ENCODE measurements around the gene TGOLN2. TPM values are rescaled to one million over a fixed set of nuclear protein-coding genes. Genes with fewer than 3 reads are reported as not detected.
"Not testable (repeated sequence)": the region's sequence is repeated elsewhere in the genome, so short reads cannot be mapped to it uniquely, and the experiment has no call there.

The TGOLN2 gene
- total RNA-seq, 1 donor from 2014 or later, result 34.5 TPM

DNA sequence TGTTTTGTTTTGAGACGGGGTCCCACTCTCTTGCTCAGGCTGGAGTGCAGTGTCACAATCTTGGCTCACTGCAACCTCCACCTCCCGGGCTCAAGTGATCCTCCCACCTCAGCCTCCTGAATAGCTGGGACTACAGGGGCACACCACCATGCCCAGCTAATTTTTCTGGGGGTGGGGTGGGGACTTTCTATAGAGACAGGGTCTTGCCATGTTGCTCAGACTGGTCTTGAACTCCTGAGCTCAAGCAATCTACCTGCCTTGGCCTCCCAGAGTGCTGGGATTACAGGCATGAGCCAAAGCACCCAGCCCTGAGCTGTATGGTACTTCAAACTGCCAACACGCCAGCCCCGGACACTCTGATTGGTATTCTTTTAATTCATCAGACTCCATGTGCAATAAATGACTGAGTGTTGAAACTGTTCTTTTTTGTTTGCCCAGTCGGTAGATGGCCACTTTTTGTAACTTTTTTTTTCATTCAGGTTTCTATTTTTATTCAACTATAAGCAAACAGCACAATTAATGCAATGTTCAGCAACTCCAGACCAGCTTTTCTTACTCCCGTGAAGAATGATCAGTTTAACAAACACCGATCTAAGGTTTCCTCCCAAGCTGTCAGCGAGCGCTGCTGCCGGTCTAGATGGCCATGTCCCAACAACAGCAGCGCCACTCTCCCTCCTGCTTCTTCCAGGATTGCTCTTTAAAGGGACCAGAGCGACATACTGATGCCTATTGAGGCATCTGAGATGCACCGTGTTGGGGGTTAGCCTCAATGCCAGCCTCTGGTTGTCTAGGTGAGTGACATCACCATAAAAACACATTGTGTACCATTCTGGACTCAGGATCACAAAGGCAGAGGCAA is 12.5 kb upstream of the TGOLN2 start:
- DNase-seq, result no peak

DNA sequence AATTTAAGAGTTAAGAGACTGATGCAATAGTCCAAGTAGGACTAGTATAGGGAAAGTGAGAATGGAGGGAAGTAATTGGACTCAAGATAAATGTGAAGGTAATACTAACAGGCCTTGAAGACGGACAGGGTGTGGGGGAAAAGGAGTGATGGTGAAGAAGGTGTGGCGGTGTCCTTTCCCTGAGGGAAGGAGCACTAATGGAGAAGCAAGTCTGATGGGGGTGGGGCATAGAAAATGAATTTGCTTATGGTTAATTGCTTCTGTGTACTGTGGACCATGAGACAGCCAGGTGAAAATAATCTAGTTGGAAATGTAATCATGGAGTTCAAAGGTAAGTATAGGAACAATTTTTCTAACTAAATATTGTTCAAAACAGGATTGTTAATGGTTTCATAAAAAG is 7.1 kb upstream of the TGOLN2 start:
- no peak for DNase-seq

DNA sequence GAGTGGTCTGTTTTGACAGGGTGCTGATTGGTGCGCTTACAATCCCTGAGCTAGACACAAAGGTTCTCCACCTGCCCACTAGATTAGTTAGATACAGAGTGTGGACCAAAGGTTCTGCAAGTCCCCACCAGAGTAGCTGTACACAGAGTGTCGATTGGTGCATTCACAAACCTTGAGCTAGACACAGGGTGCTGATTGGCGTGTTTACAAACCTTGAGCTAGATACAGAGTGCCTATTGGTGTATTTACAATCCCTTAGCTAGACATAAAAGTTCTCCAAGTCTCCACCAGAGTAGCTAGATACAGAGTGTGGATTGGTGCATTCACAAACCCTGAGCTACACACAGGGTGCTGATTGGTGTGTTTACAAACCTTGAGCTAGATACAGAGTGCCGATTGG is 6.1 kb upstream of the TGOLN2 start:
- DNase-seq, result not testable (repeated sequence)

DNA sequence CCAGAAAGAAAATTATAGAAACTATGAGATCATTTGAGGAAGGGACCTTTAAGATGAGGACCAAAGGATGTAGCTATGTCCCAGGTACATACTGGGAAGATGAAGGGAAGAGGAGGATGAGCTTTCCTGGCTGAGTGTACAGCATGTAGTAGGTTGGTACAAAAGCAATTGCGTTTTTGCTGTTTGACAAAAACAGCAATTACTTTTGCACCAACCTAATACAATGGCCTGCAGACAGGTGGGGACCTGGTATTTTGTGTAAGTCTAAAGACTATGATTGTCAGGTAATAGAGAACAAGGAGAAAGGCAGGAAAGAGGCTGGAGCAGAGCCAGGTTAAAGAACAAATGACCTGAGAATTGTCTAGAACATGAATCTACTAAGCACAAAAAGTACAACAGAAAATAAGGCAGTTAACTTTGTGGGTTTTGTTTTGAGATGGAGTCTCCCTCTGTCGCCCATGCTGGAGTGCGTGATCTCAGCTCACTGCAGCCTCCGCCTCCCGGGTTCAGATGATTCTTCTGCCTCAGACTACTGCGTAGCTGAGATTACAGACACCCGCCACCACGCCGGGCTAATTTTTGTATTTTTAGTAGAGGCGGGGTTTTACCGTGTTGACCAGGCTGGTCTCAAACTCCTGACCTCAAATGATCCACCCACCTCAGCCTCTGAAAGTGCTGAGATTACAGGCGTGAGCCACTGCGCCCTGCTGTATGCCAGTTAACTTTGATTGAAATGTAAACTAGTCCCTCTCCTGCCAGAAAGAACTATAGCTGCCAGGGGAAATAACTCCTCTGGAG is 3.2 kb upstream of the TGOLN2 start:
- DNase-seq, result no peak

DNA sequence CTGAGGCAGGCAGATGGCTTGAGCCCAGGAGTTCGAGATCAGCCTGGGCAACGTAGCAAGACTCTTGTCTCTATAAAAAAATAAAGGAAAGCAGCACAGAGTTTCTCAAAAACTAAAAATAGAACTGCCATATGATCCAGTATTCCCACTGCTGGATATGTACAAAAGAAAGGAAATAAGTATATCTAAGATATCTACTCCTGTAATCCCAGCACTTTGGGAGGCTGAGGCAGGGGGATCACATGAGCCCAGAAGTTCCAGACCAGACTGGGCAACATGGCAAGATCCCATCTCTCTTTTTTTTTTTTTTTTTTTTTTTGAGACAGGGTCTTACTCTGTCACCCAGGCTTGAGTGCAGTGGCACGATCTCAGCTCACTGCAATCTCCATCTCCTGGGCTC is 1.9 kb upstream of the TGOLN2 start:
- not testable (repeated sequence) for DNase-seq

DNA sequence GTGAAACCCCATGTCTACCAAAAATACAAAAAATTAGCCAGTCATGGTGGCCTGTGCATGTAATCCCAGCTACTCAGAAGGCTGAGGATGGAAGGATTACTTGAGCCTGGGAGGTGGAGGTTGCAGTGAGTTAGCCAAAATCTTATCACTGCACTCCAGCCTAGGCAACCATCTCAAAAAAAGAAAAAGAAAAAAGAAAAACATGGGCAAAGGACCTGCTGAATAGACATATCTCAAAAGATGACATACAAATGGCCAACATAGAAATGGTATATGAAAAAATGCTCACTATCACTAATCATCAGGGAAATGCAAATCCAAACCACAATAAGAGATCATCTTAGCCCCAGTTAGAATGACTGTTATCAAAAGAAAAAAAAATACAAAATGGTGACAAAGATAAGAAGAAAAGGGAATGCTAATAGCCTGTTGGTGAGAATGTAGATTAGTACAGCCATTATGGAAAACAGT is 1.4 kb upstream of the TGOLN2 start:
- no peak for DNase-seq

DNA sequence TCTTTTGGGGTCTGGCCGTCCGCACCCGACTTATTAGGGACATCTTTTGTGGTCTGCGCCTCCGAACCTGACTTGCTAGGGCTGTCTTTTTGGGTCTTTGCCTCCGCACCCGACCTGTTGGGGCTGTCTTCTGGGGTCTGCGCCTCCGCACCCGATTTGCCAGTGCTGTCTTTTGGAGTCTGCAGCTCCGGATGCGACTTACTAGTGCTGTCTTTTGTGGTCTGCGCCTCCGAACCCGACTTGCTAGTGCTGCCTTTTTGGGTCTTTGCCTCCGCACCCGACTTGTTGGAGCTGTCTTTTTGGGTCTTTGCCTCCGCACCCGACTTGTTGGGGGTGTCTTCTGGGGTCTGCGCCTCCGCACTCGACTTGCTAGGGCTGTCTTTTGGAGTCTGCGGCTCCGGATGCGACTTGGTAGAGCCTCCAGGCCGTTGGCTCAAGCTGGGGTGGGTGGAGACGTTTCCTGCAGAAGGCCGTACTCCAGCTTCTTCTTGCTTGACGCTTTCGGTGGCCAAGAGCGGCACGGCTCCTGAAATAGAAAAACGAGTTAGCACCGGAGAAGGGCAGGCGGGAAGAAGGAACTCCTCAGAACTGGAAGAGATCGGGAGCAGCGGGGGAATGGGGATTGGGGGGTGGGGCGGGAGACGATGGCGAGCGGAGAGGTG is 498 bp downstream of the TGOLN2 start:
- no peak for DNase-seq

DNA sequence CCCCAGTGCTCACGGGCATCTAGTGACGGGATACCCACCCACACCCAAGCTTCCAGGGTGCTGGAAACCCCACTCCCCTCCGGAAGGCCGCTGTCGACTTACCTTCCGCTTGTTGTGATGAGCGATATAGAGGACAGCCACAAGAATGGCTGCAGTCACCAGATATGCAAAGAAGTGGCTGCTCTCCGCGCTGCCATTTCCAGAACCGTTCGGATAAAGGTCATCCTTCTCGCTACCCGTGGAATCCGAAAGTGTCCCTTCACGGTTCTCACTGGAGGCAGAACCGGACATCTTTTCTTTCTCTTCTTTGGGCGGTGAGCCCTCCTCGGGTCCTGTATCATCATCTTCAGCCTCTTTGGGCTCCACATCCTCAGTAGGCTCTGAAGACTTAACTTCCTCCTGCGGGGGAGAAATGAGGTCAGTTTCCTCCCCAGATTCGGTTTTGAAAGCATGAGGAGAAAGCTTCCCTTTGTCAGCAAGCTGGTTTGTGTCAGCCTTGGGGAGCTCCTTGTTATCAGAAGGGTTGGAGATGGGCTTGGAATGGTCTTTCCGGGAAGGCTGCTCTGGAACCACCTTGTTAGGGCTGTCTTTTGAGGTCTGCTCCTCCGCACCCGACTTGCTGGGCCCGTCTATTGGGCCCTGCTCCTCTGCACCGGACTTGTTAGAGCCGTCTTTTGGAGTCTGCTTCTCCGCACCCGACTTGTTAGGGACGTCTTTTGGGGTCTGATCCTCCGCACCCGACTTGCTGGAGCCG is 1.2 kb downstream of the TGOLN2 start:
- DNase-seq, result no peak

DNA sequence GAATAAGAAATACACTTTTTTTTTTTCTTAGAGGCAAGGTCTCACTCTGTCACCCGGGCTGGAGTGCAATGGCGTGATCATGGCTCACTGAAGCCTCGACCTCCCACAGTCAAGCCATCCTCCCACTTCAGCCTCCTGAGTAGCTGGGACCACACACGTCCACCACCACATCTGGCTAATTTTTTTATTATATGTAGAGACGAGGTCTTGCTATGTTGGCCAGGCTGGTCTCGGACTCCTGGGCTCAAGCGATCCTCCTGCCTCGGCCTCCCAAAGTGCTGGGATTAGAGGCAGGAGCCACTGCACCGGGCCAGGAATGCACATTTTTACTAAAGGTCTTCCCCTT is 2.4 kb downstream of the TGOLN2 start:
- DNase-seq, result no peak

DNA sequence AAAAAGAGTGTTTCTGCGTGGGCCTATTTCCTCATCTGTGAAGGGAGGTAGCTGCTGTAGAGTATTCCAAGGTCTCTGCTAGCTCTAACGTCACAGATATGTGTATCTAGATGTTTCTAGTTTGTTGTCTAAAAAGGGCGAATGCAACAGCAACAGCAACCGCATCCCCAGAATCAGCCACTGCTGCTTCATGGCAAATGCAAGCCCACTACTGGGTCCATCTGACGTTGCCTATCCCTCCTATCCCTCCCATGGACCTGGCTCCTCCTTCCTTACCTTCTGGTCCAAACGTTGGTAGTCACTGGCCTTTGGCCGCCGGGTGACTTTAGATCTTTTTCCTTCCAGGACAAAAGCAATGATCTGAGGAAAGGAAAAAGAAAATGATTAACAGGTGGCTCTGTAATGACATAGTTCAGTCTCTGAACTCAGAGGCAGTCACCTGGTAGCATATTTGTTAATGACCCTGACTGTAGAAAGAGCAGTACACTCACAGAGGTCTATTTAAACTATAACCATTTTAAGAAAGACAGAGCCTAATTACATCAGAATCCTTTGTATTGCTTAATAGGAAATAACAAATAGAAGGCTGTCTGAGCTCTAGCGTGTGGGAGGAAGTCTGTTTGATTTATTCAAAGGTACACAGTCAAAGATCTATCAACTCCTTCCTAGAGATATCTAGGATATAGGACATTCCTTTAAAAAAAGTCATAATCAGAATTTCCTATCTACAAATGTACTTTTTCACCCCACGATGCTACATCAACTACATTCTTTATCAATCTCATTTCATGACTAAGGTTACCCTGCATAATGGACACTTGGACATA is 2.9 kb downstream of the TGOLN2 start:
- DNase-seq, result no peak

DNA sequence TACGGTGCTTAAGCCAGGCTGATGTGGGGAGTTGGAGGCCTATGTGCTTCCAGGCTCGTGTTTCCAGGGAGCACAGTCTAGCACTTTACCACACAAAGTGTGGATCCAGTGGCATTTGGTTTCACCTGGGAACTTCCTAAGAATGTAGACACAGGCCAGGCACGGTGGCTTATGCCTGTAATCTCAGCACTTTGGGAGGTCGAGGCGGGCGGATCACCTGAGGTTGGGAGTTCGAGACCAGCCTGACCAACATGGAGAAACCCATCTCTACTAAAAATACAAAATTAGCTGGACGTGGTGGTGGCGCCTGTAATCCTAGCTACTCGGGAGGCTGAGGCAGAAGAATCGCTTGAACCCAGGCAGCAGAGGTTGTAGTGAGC is 3.8 kb downstream of the TGOLN2 start:
- DNase-seq, result not testable (repeated sequence)

DNA sequence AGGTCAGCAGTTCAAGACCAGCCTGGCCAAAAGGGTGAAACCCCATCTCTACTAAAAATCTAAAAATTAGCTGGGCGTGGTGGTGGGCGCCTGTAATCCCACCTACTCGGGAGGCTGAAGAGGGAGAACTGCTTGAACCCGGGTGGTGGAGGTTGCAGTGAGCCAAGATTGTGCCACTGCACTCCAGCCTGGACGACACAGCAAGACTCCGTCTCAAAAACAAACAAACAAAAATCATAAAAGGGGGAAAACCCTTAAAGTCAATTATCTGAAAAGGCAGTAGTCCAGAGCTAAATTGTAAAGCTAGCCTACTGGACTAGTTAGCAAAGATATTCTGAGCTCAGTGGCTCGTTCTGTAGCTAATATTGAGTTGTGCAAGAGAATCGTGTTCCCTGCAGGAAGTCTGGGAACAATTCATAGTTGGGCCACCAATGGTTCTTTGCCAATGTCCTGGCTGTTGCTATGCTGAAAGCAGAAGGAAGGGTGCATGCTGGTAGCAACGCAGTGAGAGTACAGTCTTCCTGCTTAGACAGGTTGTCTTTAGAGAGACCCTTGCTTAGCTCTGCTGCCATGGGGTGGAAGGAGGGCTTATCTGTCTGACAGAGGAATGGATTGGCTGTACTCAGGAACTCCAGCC is 4.3 kb downstream of the TGOLN2 start:
- no peak for DNase-seq

DNA sequence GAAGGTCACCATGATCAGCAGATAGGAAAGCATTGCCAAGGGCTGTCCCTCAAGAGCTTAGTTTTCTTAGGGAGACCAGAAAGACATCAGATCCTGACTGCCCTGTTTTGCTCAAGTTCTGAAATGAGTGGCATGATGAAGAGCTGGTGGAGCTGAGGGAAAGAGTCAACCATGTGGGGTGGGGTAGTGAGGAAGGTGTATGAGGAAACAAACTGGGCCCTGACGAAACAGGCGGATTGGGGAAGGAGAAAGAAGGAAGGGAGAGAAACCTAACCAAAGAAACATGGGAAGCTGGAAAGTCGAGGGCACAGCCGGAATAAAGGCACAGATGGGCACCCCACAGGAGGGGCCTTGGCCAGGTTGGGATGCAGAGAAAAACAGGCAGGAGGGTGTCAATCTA is 8.0 kb downstream of the TGOLN2 start:
- DNase-seq, result no peak

DNA sequence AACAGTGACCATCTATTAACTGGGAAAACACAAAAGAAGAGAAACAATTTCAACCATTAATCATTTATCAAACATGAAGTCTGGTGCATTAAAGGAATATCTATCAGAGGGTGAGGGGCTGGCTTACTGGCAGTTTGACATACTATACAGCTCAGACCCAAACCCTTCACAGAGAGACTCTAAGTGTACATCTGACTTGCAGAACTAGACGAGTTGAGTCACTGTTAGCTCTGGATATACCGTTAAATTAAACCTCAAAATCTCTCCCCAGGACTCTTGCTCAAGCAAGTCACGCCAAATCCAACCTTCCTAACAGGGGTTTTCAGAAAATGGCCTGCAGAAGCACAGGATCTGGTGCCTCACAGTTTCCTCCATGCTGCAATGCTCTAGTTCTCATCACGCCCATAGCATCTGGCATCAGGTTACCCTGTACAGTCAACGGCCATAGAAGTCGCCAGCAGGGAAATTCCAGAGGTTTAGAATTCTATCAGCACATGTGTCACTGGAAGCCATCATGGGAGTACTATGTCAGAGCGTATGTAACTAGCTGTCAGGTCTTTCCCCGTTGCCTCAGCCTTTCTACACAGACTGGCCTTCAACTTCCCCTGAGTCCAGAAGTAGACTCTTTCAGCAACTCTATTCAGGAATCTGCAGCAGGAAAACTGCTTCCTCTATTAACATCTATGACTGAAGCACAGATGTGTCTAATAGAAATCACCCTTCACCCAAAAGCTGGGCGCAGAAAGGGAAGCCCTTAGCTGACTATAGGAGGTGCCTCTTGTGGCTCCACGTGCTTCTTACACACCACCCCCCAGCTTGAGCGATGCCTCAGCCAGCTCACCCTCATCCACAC is 9.3 kb downstream of the TGOLN2 start:
- DNase-seq, result no peak

DNA sequence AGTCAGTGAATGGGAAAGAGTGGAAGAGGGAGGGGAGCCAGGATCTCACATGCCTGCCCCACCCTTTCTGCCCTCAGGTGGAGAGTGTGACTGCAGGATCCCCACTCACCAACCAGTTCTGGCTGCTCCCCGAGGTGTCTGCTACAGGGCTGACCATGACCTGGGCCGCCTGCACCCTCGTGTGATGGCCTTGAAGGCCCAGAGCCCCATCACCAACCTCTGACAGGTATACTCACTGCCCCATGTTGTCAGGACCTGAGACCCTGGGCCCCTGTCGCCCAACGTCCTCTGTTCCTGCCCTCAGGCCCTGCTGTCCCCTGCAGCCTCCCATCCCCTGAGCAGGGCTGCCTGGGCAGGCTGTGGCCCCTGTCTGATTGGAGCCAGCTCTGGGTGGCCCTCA is 11.9 kb downstream of the TGOLN2 start:
- DNase-seq, result not testable (repeated sequence)

DNA sequence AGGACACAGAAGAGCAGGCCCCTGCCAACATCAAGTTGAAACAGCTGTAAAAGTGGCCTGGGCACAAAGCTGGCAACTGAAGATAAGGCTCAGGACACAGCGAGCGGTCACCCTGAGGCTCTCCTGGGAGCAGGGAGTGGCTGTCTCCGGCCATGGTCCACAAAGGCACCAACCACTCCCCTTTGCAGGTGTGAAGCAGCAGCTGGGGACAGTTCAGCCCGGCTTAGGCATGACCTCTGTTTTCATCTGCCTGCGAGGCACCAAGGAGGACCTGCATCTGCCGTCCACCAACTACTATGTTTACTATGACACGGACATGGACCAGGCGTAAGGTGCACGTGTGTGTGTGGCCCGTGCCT is 12.9 kb downstream of the TGOLN2 start:
- no peak for DNase-seq

DNA sequence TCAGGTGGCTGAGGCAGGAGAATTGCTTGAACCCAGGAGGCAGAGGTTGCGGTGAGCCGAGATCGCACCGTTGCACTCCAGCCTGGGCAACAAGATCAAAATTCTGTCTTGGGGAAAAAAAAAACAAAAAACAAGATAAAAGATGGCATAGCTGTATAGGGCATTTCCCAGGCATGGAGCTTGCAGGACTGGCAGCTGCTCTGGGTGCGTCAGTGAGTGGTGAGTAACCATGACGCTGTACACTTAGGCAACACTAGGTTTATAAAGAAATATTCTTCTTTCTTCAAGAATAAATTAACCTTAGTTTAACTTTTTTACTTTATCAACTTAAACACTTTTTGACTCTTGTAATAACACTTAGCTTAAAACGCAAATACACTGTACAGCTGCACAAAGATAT is 15.4 kb downstream of the TGOLN2 start:
- DNase-seq, result no peak

DNA sequence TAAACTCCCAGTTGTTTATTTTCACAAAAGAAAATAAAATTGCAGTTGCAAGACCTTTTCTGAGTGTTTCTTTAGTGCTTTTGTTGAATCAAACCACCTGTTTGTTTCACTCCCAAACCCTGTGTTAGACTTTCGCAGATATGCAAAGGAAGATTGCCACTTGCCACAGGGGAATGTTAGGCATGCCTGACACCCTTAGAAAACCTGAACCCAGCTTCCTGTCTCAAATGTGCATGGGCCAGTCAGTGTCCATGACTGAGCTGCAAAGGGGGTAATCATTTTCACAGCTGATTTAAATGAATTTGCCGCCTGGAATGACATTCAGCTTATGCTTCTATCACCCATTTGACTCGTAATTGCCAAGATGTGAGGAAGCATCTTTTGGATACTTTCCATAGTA is 17.5 kb downstream of the TGOLN2 start:
- DNase-seq, result no peak

DNA sequence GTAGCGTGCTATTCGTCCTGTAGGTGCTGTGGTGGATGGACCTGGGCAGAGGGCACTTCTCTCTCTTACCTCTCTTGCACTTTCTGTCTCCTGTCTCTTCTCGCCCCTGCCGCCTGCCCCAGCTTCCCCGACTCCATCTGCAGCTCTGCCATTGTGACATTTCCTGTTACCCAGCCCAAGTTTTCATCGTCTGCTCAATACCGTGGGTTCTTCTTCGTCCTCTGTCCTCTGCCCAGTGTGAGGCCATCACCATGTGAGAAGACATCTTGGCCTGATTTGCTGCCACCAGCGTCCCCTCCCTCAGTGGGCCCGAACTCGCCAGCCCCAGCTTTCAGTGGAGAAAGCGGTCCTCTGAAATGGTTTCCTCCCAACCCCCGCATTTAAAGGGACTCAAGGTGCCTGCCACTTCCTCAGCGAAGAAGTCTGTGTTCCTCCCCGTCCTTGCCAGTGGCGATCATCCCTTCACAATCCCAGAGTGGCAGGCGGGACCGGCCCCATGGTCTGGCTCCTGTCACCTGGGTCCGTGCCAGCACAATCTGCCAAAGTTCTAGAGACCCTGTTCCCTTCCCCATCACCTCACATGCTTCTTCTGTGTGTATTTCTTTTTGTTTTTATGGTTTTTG is 18.0 kb downstream of the TGOLN2 start:
- no peak for DNase-seq

Data from occipital lobe (tissue), 2 donors.